Endothelial cell of umbilical vein (primary cell): ENCODE results near the gene LGALS1.

Experiments
- MYC ChIP-seq: IDR thresholded peaks from one replicate; pipeline ENCODE4 v1.6.1; 2011; ENCODE audit warnings: mild to moderate bottlenecking, low read depth, low read length
- TF ChIP-seq, protein P1 (sequence below), 2 donors: IDR thresholded peaks; 1 replicate in 1 of 2; 2 replicates in 1 of 2; pipeline ENCODE4 v1.5.1; 2011; ENCODE audit warnings: low read length in 2 of 2, mild to moderate bottlenecking in 2 of 2, moderate library complexity in 2 of 2, control low read depth in 1 of 2, inconsistent platforms in 1 of 2, low read depth in 1 of 2; ENCODE audit not compliant: insufficient read depth in 1 of 2; ENCODE audit errors: extremely low read depth in 1 of 2

DNA sequence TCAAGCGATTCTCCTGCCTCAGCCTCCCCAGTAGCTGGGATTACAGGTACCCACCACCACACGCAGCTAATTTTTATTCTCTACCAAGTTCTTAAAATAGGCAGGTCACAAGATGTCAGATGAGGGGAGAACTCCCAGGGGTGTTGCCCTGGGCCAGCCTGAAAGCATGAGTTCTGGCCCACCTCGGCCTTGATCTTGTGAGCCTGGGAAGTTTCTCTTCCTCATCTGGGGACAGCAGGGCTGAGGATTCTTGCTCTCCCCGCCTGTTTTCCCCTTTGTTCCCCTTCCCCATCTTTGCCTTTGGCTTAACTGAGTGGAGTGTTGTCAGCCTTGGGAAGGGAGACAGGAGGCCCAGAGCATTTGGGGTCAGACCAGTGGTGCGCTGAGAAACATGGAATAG is 13.4 kb upstream of the LGALS1 start:
- TF ChIP-seq, protein P1, sequence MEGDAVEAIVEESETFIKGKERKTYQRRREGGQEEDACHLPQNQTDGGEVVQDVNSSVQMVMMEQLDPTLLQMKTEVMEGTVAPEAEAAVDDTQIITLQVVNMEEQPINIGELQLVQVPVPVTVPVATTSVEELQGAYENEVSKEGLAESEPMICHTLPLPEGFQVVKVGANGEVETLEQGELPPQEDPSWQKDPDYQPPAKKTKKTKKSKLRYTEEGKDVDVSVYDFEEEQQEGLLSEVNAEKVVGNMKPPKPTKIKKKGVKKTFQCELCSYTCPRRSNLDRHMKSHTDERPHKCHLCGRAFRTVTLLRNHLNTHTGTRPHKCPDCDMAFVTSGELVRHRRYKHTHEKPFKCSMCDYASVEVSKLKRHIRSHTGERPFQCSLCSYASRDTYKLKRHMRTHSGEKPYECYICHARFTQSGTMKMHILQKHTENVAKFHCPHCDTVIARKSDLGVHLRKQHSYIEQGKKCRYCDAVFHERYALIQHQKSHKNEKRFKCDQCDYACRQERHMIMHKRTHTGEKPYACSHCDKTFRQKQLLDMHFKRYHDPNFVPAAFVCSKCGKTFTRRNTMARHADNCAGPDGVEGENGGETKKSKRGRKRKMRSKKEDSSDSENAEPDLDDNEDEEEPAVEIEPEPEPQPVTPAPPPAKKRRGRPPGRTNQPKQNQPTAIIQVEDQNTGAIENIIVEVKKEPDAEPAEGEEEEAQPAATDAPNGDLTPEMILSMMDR (IDR thresholded peaks at IDR 0.05; ENCODE audit: extremely low read depth in 1 of 2, insufficient read depth in 1 of 2, low read depth in 1 of 2, low read length in 2 of 2): no peak
- TF ChIP-seq MYC: no peak
